IMR-90 (cell line): ENCODE measurements around the gene SH3RF3. TPM values are rescaled to one million over a fixed set of nuclear protein-coding genes. Genes with fewer than 3 reads are reported as not detected.

Experiments used
- ATAC-seq: fragments of 200-7000 bp; cut with Tn5 transposase; 2 replicates; pipeline ENCODE4 v1.9.1; 2020; ENCODE audit warnings: low read depth, mild to moderate bottlenecking, moderate library complexity
- BruUV-seq: library from RNA; stranded (reverse); fragments of 400-500 nt; replicated peaks from 2 replicates; lab custom pipeline; 2021; lab: Mats Ljungman, UMichigan
- CTCF ChIA-PET: fragments of 300-600 bp; formaldehyde crosslinking; extraction: SDS; loops from one replicate; lab custom pipeline; 2021; ENCODE audit warnings: antibody characterized with exemption; lab: Yijun Ruan, JAX
- POLR2A ChIA-PET: fragments of 300-600 bp; sonication (Branson Sonifier 250); formaldehyde crosslinking; loops from one replicate; lab custom pipeline; 2022; ENCODE audit warnings: antibody characterized with exemption; ENCODE audit not compliant: unreplicated experiment; lab: Charles Lee
- DNase-seq: peaks from one replicate; pipeline ENCODE4 v3.0.0; 2013
- H2AFZ ChIP-seq: replicated peaks from 2 replicates; pipeline ENCODE3; 2013; ENCODE audit warnings: low read length, mild to moderate bottlenecking; ENCODE audit not compliant: poor library complexity
- H2AK5ac ChIP-seq: 2 replicates; pipeline ENCODE4 v1.6.1; 2013; ENCODE audit warnings: low read depth, low read length, inconsistent platforms
- H2AK9ac ChIP-seq: replicated peaks from 2 replicates; pipeline ENCODE3; 2013; ENCODE audit warnings: mild to moderate bottlenecking, low read depth, low read length, moderate library complexity; ENCODE audit not compliant: poor library complexity
- H2BK120ac ChIP-seq: 2 replicates; pipeline ENCODE4 v1.6.1; 2013; ENCODE audit warnings: low read depth, low read length, inconsistent platforms
- H2BK15ac ChIP-seq: 3 replicates; pipeline ENCODE4 v1.6.1; 2013; ENCODE audit warnings: low read depth, low read length, inconsistent platforms
- H2BK20ac ChIP-seq: 2 replicates; pipeline ENCODE4 v1.6.1; 2013; ENCODE audit warnings: low read depth, mild to moderate bottlenecking, inconsistent platforms, low read length, moderate library complexity
- H2BK5ac ChIP-seq: 2 replicates; pipeline ENCODE4 v1.6.1; 2013; ENCODE audit warnings: mild to moderate bottlenecking, low read depth, low read length, inconsistent platforms; ENCODE audit not compliant: poor library complexity, severe bottlenecking
- H3K14ac ChIP-seq: replicated peaks from 2 replicates; pipeline ENCODE4 v1.6.1; 2013; ENCODE audit warnings: low read depth, low read length, inconsistent platforms
- H3K18ac ChIP-seq: 2 replicates; pipeline ENCODE4 v1.6.1; 2013; ENCODE audit warnings: low read depth, low read length, control low read depth
- H3K23ac ChIP-seq: 2 replicates; pipeline ENCODE4 v1.6.1; 2013; ENCODE audit warnings: low read depth, low read length, inconsistent platforms
- H3K27ac ChIP-seq: 2 replicates; pipeline ENCODE4 v1.5.1; 2013; ENCODE audit warnings: mild to moderate bottlenecking, control low read depth, low read length; ENCODE audit not compliant: insufficient read depth
- H3K27me3 ChIP-seq: 2 replicates; pipeline ENCODE4 v1.6.1; 2013; ENCODE audit warnings: low read length; ENCODE audit not compliant: control insufficient read depth, insufficient read depth
- H3K36me3 ChIP-seq: 2 replicates; pipeline ENCODE4 v1.6.1; 2013; ENCODE audit warnings: low read length, mixed read lengths; ENCODE audit not compliant: control insufficient read depth, insufficient read depth
- H3K4ac ChIP-seq: 2 replicates; pipeline ENCODE4 v1.6.1; 2013; ENCODE audit warnings: low read depth, low read length, inconsistent platforms
- H3K4me1 ChIP-seq: 2 replicates; pipeline ENCODE4 v1.6.1; 2013; ENCODE audit warnings: low read length, mixed read lengths; ENCODE audit not compliant: control insufficient read depth, insufficient read depth
- H3K4me2 ChIP-seq: 2 replicates; pipeline ENCODE4 v1.6.1; 2013; ENCODE audit warnings: low read depth, mild to moderate bottlenecking, control low read depth, low read length, moderate library complexity
- H3K4me3 ChIP-seq: 2 replicates; pipeline ENCODE4 v1.5.1; 2013; ENCODE audit warnings: low read depth, mild to moderate bottlenecking, control low read depth, low read length, moderate library complexity; ENCODE audit not compliant: insufficient read depth
- H3K56ac ChIP-seq: 2 replicates; pipeline ENCODE4 v1.6.1; 2013; ENCODE audit warnings: low read length, inconsistent platforms; ENCODE audit not compliant: insufficient read depth; ENCODE audit errors: extremely low read depth
- H3K79me1 ChIP-seq, 2 experiments: 2 replicates each; pipeline ENCODE4 v1.6.1; 2013; ENCODE audit warnings: low read length in 2 of 2, inconsistent platforms in 1 of 2, low read depth in 1 of 2
- H3K9ac ChIP-seq: 2 replicates; pipeline ENCODE4 v1.6.1; 2013; ENCODE audit warnings: low read depth, low read length, control low read depth
- H3K9me1 ChIP-seq: 2 replicates; pipeline ENCODE4 v1.6.1; 2013; ENCODE audit warnings: low read length, inconsistent platforms; ENCODE audit not compliant: insufficient read depth
- H3K9me3 ChIP-seq: 2 replicates; pipeline ENCODE4 v1.6.1; 2013; ENCODE audit warnings: low read length; ENCODE audit not compliant: control insufficient read depth, insufficient read depth
- H4K20me1 ChIP-seq: 2 replicates; pipeline ENCODE4 v1.6.1; 2013; ENCODE audit warnings: low read length, inconsistent platforms; ENCODE audit not compliant: insufficient read depth
- H4K5ac ChIP-seq: 2 replicates; pipeline ENCODE4 v1.6.1; 2013; ENCODE audit warnings: mild to moderate bottlenecking, low read depth, low read length, control low read depth
- H4K8ac ChIP-seq, 2 experiments: 2 replicates each; pipeline ENCODE4 v1.6.1; 2013; ENCODE audit warnings: low read depth in 2 of 2, low read length in 2 of 2, control low read depth in 1 of 2, inconsistent platforms in 1 of 2
- H4K91ac ChIP-seq: 2 replicates; pipeline ENCODE4 v1.6.1; 2013; ENCODE audit warnings: low read depth, low read length, inconsistent platforms; ENCODE audit not compliant: insufficient read depth
- CEBPB ChIP-seq: IDR thresholded peaks from 2 replicates; pipeline ENCODE4 v1.6.1; 2012; ENCODE audit warnings: low read depth, low read length, improper control_type of control experiment
- CHD1 ChIP-seq: IDR thresholded peaks from 2 replicates; pipeline ENCODE4 v1.6.1; 2012; ENCODE audit warnings: low read depth, low read length, improper control_type of control experiment
- MAFK ChIP-seq: IDR thresholded peaks from 2 replicates; pipeline ENCODE4 v1.6.1; 2012; ENCODE audit warnings: low read depth, low read length, improper control_type of control experiment
- MXI1 ChIP-seq: IDR thresholded peaks from 2 replicates; pipeline ENCODE4 v1.6.1; 2012; ENCODE audit warnings: low read depth, mild to moderate bottlenecking, low read length, moderate library complexity, borderline replicate concordance
- RFX5 ChIP-seq: IDR thresholded peaks from 2 replicates; pipeline ENCODE4 v1.8.0; 2012; ENCODE audit warnings: low read depth, mild to moderate bottlenecking, low read length, moderate library complexity
- WGBS, 2 experiments: methylation state at CpG; one replicate each; pipeline versions ENCODE4 v1.1.5 to v1.1.7; 2013; ENCODE audit warnings: missing lambda C conversion rate in 2 of 2; ENCODE audit not compliant: insufficient read length in 1 of 2; ENCODE audit errors: extremely low coverage in 2 of 2; 5-methylcytosine and 5-hydroxymethylcytosine counted together
- dilution Hi-C: fragments of 300-500 bp; cut with HindIII; formaldehyde crosslinking; loops from one replicate; pipeline ENCODE4 v1.14.3; 2018; ENCODE audit warnings: low sequenced_read_pairs; ENCODE audit not compliant: unreplicated experiment
- in situ Hi-C: fragments of 300-500 bp; cut with MboI; formaldehyde crosslinking; loops from 3 replicates; pipeline ENCODE4 v1.14.3; 2019; ENCODE audit warnings: low sequenced_read_pairs, inconsistent platforms, mixed read lengths
- intact Hi-C: fragments of 100-400 bp; cut with micrococcal nuclease; formaldehyde crosslinking; loops from 2 replicates; pipeline ENCODE4 v1.10.0; 2022
- polyA plus RNA-seq, 3 experiments: library from polyadenylated mRNA; depleted of rRNA; stranded (reverse); fragments of >200 nt; gene quantifications; 2 replicates each; pipeline ENCODE4 v1.2.3, GENCODE V29; 2012; ENCODE audit warnings: low replicate concordance in 1 of 3
- total RNA-seq: library from RNA; depleted of rRNA; stranded (reverse); fragments of >200 nt; gene quantifications from 2 replicates; pipeline ENCODE4 v1.2.3, GENCODE V29; 2012
- TF ChIP-seq, protein P1 (sequence below): fragments of 150-350 bp; IDR thresholded peaks from 2 replicates; pipeline ENCODE4 v1.6.1; 2017; ENCODE audit warnings: mild to moderate bottlenecking, antibody characterized with exemption, low read length, low read depth

SH3RF3 gene
- total and polyA plus RNA-seq, 2 of the 4 experiments (the other 2 are of a cell fraction) = 3.4 to 5.3 TPM

DNA sequence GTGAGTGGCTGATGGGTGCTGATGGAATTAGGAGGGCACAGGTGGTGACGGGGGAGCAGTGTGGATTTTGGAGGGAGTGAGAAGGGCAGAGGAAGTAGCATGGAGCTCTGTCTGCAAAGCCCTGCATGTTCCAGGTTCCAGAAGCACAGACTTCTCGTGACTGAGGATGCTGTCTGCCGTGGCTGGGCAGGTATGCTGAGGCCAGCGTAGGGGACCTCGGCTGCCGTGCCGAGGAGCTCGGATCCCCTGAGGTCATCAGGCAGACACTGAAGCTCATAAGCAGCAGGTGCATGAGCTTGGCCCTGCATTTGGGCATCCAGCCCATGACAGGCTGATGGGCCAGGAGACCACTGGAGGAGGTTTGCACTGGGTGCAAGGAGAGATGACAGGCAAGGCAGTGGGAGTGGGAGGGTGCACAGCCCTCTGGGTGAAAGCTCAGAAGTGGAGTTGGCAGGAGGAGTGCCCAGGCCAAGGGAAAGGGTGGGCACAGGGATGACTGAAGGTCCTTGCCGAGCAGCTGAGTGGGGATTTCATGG, 215.3 kb downstream of the SH3RF3 start:
- TF ChIP-seq CHD1 (no peak), MXI1 (no peak), CEBPB (no peak), MAFK (no peak), RFX5 (no peak)
- TF ChIP-seq, protein P1, sequence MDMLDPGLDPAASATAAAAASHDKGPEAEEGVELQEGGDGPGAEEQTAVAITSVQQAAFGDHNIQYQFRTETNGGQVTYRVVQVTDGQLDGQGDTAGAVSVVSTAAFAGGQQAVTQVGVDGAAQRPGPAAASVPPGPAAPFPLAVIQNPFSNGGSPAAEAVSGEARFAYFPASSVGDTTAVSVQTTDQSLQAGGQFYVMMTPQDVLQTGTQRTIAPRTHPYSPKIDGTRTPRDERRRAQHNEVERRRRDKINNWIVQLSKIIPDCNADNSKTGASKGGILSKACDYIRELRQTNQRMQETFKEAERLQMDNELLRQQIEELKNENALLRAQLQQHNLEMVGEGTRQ = no peak
- no peak overlapping the region; the same call in 1 of the 2 replicates for H3K4ac ChIP-seq
- no peak overlapping the region for H4K8ac ChIP-seq
- 97% methylated on average over 8 of the region's 9 CpGs; no CpG with 5 or more reads in 1 of the 2 experiments for WGBS, 2 experiments
- peak overlapping the region; percentile 60; the same call in 1 of the 2 replicates for H2AK5ac ChIP-seq
- H3K23ac ChIP-seq = no peak overlapping the region
- H4K91ac ChIP-seq = no peak overlapping the region
- no peaks in the 10 kb centered on the region for H3K9me3 ChIP-seq
- in situ Hi-C loops = loop anchor here (25.0 kb wide), 1 partner anchor 207 kb away; the partner anchor contains the start of gene SH3RF3
- H4K20me1 ChIP-seq = peaks cover 33% of the 10 kb centered on the region; the same call in 1 of the 2 replicates
- DNase-seq (no peak), ATAC-seq (no peak)
- ChIA-PET POLR2A (no interaction called here), CTCF (no interaction called here)
- H2BK20ac ChIP-seq = no peak overlapping the region
- H3K4me2 ChIP-seq = no peak overlapping the region
- peaks cover 13% of the 10 kb centered on the region for H3K4me1 ChIP-seq
- H3K36me3 ChIP-seq = peaks cover 3% of the 10 kb centered on the region; the same call in 1 of the 2 replicates
- no TSS peak for BruUV-seq
- H3K14ac ChIP-seq = no peak overlapping the region; the same call in 1 of the 2 replicates
- no peak overlapping the region for H2AK9ac ChIP-seq
- H3K4me3 ChIP-seq = no peak overlapping the region
- peaks cover 26% of the 10 kb centered on the region for H3K9me1 ChIP-seq
- intact Hi-C loops = no loop called here
- H2AFZ ChIP-seq = no peak overlapping the region
- no peak overlapping the region for H3K27ac ChIP-seq
- H3K27me3 ChIP-seq = no peaks in the 10 kb centered on the region
- H3K56ac ChIP-seq = no peak overlapping the region
- H3K79me1 ChIP-seq = peaks cover 41 to 99% of the 10 kb centered on the region in 2 experiments
- no peak overlapping the region for H4K5ac ChIP-seq
- no peak overlapping the region for H3K18ac ChIP-seq
- H3K9ac ChIP-seq = no peak overlapping the region
- dilution Hi-C loops = no loop called here
- H2BK5ac ChIP-seq = no peak overlapping the region
- H2BK120ac ChIP-seq = no peak overlapping the region
- H2BK15ac ChIP-seq = no peak overlapping the region
